Mesenchymal stem cell (in vitro differentiated cells and primary cell): Measurements from ENCODE around the gene GIPC2.

ENCODE experiments used
- DNase-seq: peaks from one replicate; pipeline ENCODE4 v3.0.0-alpha.2; 2013
- H2AFZ ChIP-seq: one replicate; pipeline ENCODE4 v1.6.1; 2013; ENCODE audit warnings: low read depth, mild to moderate bottlenecking, control low read depth, inconsistent platforms, low read length, moderate library complexity
- H2AK5ac ChIP-seq: 2 replicates; pipeline ENCODE4 v1.6.1; 2013; ENCODE audit warnings: low read length, moderate library complexity, mild to moderate bottlenecking, inconsistent platforms; ENCODE audit not compliant: severe bottlenecking
- H2BK120ac ChIP-seq: one replicate; pipeline ENCODE4 v1.6.1; 2013; ENCODE audit warnings: low read depth, mild to moderate bottlenecking, inconsistent platforms, low read length, moderate library complexity
- H2BK12ac ChIP-seq, 2 experiments: one replicate each; pipeline ENCODE4 v1.6.1; 2013; ENCODE audit warnings: inconsistent platforms in 2 of 2, low read length in 2 of 2, mild to moderate bottlenecking in 2 of 2, moderate library complexity in 2 of 2, control low read depth in 1 of 2
- H2BK15ac ChIP-seq: one replicate; pipeline ENCODE4 v1.6.1; 2013; ENCODE audit warnings: mild to moderate bottlenecking, low read depth, inconsistent platforms; ENCODE audit not compliant: poor library complexity, severe bottlenecking
- H2BK5ac ChIP-seq: 2 replicates; pipeline ENCODE4 v1.6.1; 2013; ENCODE audit warnings: low read depth, mild to moderate bottlenecking, low read length, control low read depth, inconsistent platforms; ENCODE audit not compliant: poor library complexity, severe bottlenecking
- H3K14ac ChIP-seq, 2 experiments: one replicate each; pipeline ENCODE4 v1.6.1; 2013; ENCODE audit warnings: inconsistent platforms in 2 of 2, low read length in 2 of 2, control low read depth in 1 of 2, mild to moderate bottlenecking in 1 of 2, moderate library complexity in 1 of 2
- H3K18ac ChIP-seq, 2 experiments: one replicate each; pipeline ENCODE4 v1.6.1; 2013; ENCODE audit warnings: inconsistent platforms in 2 of 2, low read length in 2 of 2, control low read depth in 1 of 2, low read depth in 1 of 2, mild to moderate bottlenecking in 1 of 2
- H3K23ac ChIP-seq, 2 experiments: one replicate each; pipeline ENCODE4 v1.6.1; 2013; ENCODE audit warnings: inconsistent platforms in 2 of 2, low read length in 2 of 2, mild to moderate bottlenecking in 2 of 2, moderate library complexity in 2 of 2, control low read depth in 1 of 2
- H3K27ac ChIP-seq: 2 replicates; pipeline ENCODE4 v1.5.1; 2013; ENCODE audit warnings: mild to moderate bottlenecking, moderate library complexity, low read length, control low read depth, inconsistent platforms; ENCODE audit not compliant: poor library complexity, severe bottlenecking
- H3K27me3 ChIP-seq, 2 experiments: 2 replicates each; pipeline versions ENCODE4 v1.6.1 to v1.7.0; 2013; ENCODE audit warnings: low read length in 2 of 2, mild to moderate bottlenecking in 2 of 2, moderate library complexity in 2 of 2, control low read depth in 1 of 2, inconsistent platforms in 1 of 2; ENCODE audit not compliant: control insufficient read depth in 1 of 2, insufficient read depth in 1 of 2
- H3K36me3 ChIP-seq, 2 experiments: 2 replicates each; pipeline versions ENCODE4 v1.6.1 to v1.7.0; 2013; ENCODE audit warnings: low read length in 2 of 2, control low read depth in 1 of 2, inconsistent platforms in 1 of 2, low read depth in 1 of 2, mild to moderate bottlenecking in 1 of 2; ENCODE audit not compliant: insufficient read depth in 2 of 2, control insufficient read depth in 1 of 2
- H3K4ac ChIP-seq, 2 experiments: one replicate each; pipeline ENCODE4 v1.6.1; 2013; ENCODE audit warnings: inconsistent platforms in 2 of 2, low read length in 2 of 2, mild to moderate bottlenecking in 2 of 2, moderate library complexity in 2 of 2, control low read depth in 1 of 2, low read depth in 1 of 2
- H3K4me1 ChIP-seq: 2 replicates; pipeline ENCODE4 v1.6.1; 2013; ENCODE audit warnings: low read depth, low read length, control low read depth; ENCODE audit not compliant: control insufficient read depth, insufficient read depth
- H3K4me2 ChIP-seq: 2 replicates; pipeline ENCODE4 v1.6.1; 2013; ENCODE audit warnings: low read length, mild to moderate bottlenecking, inconsistent platforms; ENCODE audit not compliant: poor library complexity, severe bottlenecking
- H3K4me3 ChIP-seq, 2 experiments: 2 replicates each; pipeline versions ENCODE4 v1.5.1 to v1.7.0; 2013; ENCODE audit warnings: low read length in 2 of 2, mild to moderate bottlenecking in 2 of 2, control low read depth in 1 of 2, low read depth in 1 of 2; ENCODE audit not compliant: insufficient read depth in 1 of 2
- H3K79me1 ChIP-seq: replicated peaks from 2 replicates; pipeline ENCODE4 v1.6.1; 2013; ENCODE audit warnings: mild to moderate bottlenecking, control low read depth, low read length, inconsistent platforms; ENCODE audit not compliant: poor library complexity, severe bottlenecking
- H3K9ac ChIP-seq: 2 replicates; pipeline ENCODE4 v1.7.0; 2013; ENCODE audit warnings: mild to moderate bottlenecking, low read length, moderate library complexity
- H3K9me3 ChIP-seq: 2 replicates; pipeline ENCODE4 v1.7.0; 2013; ENCODE audit warnings: mild to moderate bottlenecking, low read length; ENCODE audit not compliant: control insufficient read depth
- H4K8ac ChIP-seq: one replicate; pipeline ENCODE4 v1.6.1; 2013; ENCODE audit warnings: inconsistent platforms, mild to moderate bottlenecking, low read length, moderate library complexity
- H4K91ac ChIP-seq: one replicate; pipeline ENCODE4 v1.6.1; 2013; ENCODE audit warnings: mild to moderate bottlenecking, low read length, inconsistent platforms
- WGBS: methylation state at CpG from one replicate; pipeline ENCODE4 v1.1.7; 2013; ENCODE audit warnings: mixed read lengths; 5-methylcytosine and 5-hydroxymethylcytosine counted together

The GIPC2 gene

GRCh38 chr1:78070210-78070609 lies 24.4 kb downstream of the GIPC2 start:
- H3K4me1 ChIP-seq, result no peaks in the 10 kb centered on the region
- no peak overlapping the region for H4K8ac ChIP-seq
- no peak overlapping the region for H3K4me3 ChIP-seq
- H2BK12ac ChIP-seq, result no peak overlapping the region
- no peaks in the 10 kb centered on the region for H3K36me3 ChIP-seq
- H4K91ac ChIP-seq, result no peak overlapping the region
- H2AFZ ChIP-seq, result no peak overlapping the region
- no peak overlapping the region for H3K4ac ChIP-seq
- no peak overlapping the region for H2BK15ac ChIP-seq
- H3K23ac ChIP-seq, result no peak overlapping the region
- H3K79me1 ChIP-seq, result no peaks in the 10 kb centered on the region
- no peak overlapping the region for H3K27ac ChIP-seq
- WGBS, result 56% methylated on average over 1 of the region's 2 CpGs
- peak overlapping the region; percentile 42 for H3K9ac ChIP-seq
- H2AK5ac ChIP-seq, result no peak overlapping the region
- DNase-seq, result no peak
- H3K27me3 ChIP-seq, result no peaks in the 10 kb centered on the region
- H3K4me2 ChIP-seq, result no peak overlapping the region
- H2BK120ac ChIP-seq, result no peak overlapping the region
- no peak overlapping the region for H2BK5ac ChIP-seq
- H3K9me3 ChIP-seq, result no peaks in the 10 kb centered on the region
- no peak overlapping the region for H3K18ac ChIP-seq
- H3K14ac ChIP-seq, result no peak overlapping the region

DNA sequence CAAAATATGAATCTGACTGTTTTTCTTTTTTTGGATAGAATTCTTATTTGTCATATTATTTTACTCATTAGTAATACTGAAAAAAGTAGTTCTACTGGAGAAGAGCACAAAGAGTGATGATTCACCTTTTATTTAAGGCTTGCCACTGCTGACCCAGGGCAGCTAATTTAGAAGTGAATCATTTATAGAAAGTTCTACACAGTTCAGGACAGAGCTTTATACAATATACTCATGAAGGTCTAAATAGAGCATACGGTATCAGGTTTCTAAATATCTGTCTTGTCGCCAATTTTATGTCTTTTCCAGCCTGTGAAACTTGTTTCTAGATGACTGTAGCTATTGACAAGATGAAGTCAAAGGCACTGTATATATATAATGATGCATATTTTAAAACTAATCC lies 25.0 kb downstream of the GIPC2 start:
- Histone ChIP-seq H3K9me3 (no peaks in the 10 kb centered on the region), H2AFZ (no peak overlapping the region), H3K18ac (no peak overlapping the region), H4K8ac (no peak overlapping the region), H3K14ac (no peak overlapping the region), H3K9ac (peak overlapping the region; percentile 59), H2BK120ac (no peak overlapping the region), H2AK5ac (no peak overlapping the region), H3K36me3 (no peaks in the 10 kb centered on the region), H3K79me1 (no peaks in the 10 kb centered on the region), H3K23ac (no peak overlapping the region), H2BK5ac (no peak overlapping the region), H3K4ac (no peak overlapping the region), H2BK12ac (no peak overlapping the region), H3K4me1 (no peaks in the 10 kb centered on the region), H3K4me2 (no peak overlapping the region), H2BK15ac (no peak overlapping the region), H3K27me3 (no peaks in the 10 kb centered on the region), H4K91ac (no peak overlapping the region), H3K4me3 (no peak overlapping the region), H3K27ac (no peak overlapping the region)
- no peak for DNase-seq
- WGBS, result no CpG with 5 or more reads among the region's 2 CpGs

- no peak overlapping the region for H4K91ac ChIP-seq
- H3K36me3 ChIP-seq, result no peaks in the 10 kb centered on the region
- no peaks in the 10 kb centered on the region for H3K79me1 ChIP-seq
- H2BK5ac ChIP-seq, result no peak overlapping the region
- H3K4me3 ChIP-seq, result no peak overlapping the region
- H3K27ac ChIP-seq, result no peak overlapping the region
- no peaks in the 10 kb centered on the region for H3K4me1 ChIP-seq
- H3K9me3 ChIP-seq, result no peaks in the 10 kb centered on the region
- no peak overlapping the region for H3K23ac ChIP-seq
- H3K9ac ChIP-seq, result no peak overlapping the region
- no peak overlapping the region for H2BK15ac ChIP-seq
- H2AFZ ChIP-seq, result no peak overlapping the region
- H2AK5ac ChIP-seq, result no peak overlapping the region
- H2BK12ac ChIP-seq, result no peak overlapping the region
- H4K8ac ChIP-seq, result no peak overlapping the region
- no peak overlapping the region for H3K18ac ChIP-seq
- no peak overlapping the region for H3K4ac ChIP-seq
- no peaks in the 10 kb centered on the region for H3K27me3 ChIP-seq
- DNase-seq, result no peak
- WGBS, result 92% methylated on average over 4 of the region's 5 CpGs
- no peak overlapping the region for H2BK120ac ChIP-seq
- no peak overlapping the region for H3K14ac ChIP-seq
- H3K4me2 ChIP-seq, result no peak overlapping the region
These were observed 25.9 kb downstream of the GIPC2 start for GRCh38 chr1:78071696-78072095.

- Histone ChIP-seq H3K9me3 (no peaks in the 10 kb centered on the region), H3K14ac (no peak overlapping the region), H3K36me3 (no peaks in the 10 kb centered on the region), H3K4me1 (no peaks in the 10 kb centered on the region), H3K4me3 (no peak overlapping the region), H2BK12ac (no peak overlapping the region), H2BK5ac (no peak overlapping the region), H3K9ac (no peak overlapping the region), H3K79me1 (no peaks in the 10 kb centered on the region), H2AFZ (no peak overlapping the region), H2BK15ac (no peak overlapping the region), H3K27me3 (no peaks in the 10 kb centered on the region), H3K23ac (no peak overlapping the region), H4K8ac (no peak overlapping the region), H2AK5ac (no peak overlapping the region), H3K27ac (no peak overlapping the region), H2BK120ac (no peak overlapping the region), H4K91ac (no peak overlapping the region), H3K4me2 (no peak overlapping the region), H3K18ac (no peak overlapping the region), H3K4ac (no peak overlapping the region)
- DNase-seq, result no peak
- WGBS, result no CpG with 5 or more reads among the region's 1 CpG
These were observed 26.4 kb downstream of the GIPC2 start for GRCh38 chr1:78072216-78072615.
